Heart right ventricle (tissue), 16 donors: Measurements from ENCODE around the gene SDHAF1. TPM values are rescaled to one million over a fixed set of nuclear protein-coding genes. Genes with fewer than 3 reads are reported as not detected.

Source experiments
- ATAC-seq, 8 donors: fragments of 200-7000 bp; cut with Tn5 transposase; one replicate each; pipeline ENCODE4 v1.9.1; 2020; ENCODE audit warnings: mild to moderate bottlenecking in 8 of 8, moderate library complexity in 8 of 8, moderate number of reproducible peaks in 1 of 8
- DNase-seq, 2 donors: peaks; one replicate each; pipeline ENCODE4 v3.0.0-alpha.2; 2020
- H3K27ac ChIP-seq, 10 donors: fragments of 200-600 bp; sonication (generic) in 2 of 10; one replicate each; pipeline versions ENCODE4 v1.5.0 to v1.8.0; 2020 to 2022; ENCODE audit warnings: mild to moderate bottlenecking in 3 of 10
- H3K27me3 ChIP-seq, 7 donors: fragments of 200-600 bp; one replicate each; pipeline ENCODE4 v1.8.0; 2021 to 2022; ENCODE audit warnings: mild to moderate bottlenecking in 2 of 7
- H3K36me3 ChIP-seq, 9 donors: fragments of 200-600 bp; sonication (generic) in 1 of 9; one replicate each; pipeline versions ENCODE4 v1.5.0 to v1.8.0; 2020 to 2022; ENCODE audit warnings: mild to moderate bottlenecking in 2 of 9
- H3K4me1 ChIP-seq, 9 donors: fragments of 200-600 bp; sonication (generic) in 1 of 9; one replicate each; pipeline versions ENCODE4 v1.5.0 to v1.8.0; 2020 to 2022; ENCODE audit warnings: mild to moderate bottlenecking in 4 of 9
- H3K4me3 ChIP-seq, 10 donors: fragments of 200-600 bp; sonication (generic) in 2 of 10; one replicate each; pipeline versions ENCODE4 v1.5.0 to v1.8.0; 2020 to 2022; ENCODE audit warnings: mild to moderate bottlenecking in 7 of 10, moderate library complexity in 2 of 10
- H3K9me3 ChIP-seq, 11 donors: fragments of 200-600 bp in 10 of 11; sonication (generic) in 2 of 11; one replicate each; pipeline versions ENCODE4 v1.5.0 to v1.8.0; 2013 to 2022; ENCODE audit warnings: mild to moderate bottlenecking in 2 of 11, control low read depth in 1 of 11, moderate library complexity in 1 of 11
- WGBS, 2 donors: extraction: QIAGEN DNeasy Blood & Tissue Kit; methylation state at CpG; one replicate each; pipeline ENCODE4 v1.1.7; 2013; ENCODE audit warnings: inconsistent platforms in 1 of 2; 5-methylcytosine and 5-hydroxymethylcytosine counted together
- intact Hi-C, 10 donors: fragments of 100-400 bp; cut with DNase I; formaldehyde crosslinking; loops; one replicate each; pipeline versions ENCODE4 v1.11.1 to v1.14.2; 2022
- polyA plus RNA-seq, 2 donors: library from polyadenylated mRNA; stranded (reverse); fragments of 200-250 nt; gene quantifications; one replicate each; pipeline ENCODE4 v1.2.3, GENCODE V29; 2013
- total RNA-seq, 10 donors: library from RNA; stranded (reverse); fragmentation: NEBNext Ultra II Directional in 3 of 10; extraction: Animal tissue kit (Norgen Biotek cat#: 25700) in 3 of 10; gene quantifications; one replicate each; pipeline versions ENCODE4 v1.2.1 to v1.2.4, GENCODE V29; 2021 to 2023
- TF ChIP-seq, protein P1 (sequence below), 9 donors: fragments of 200-600 bp; sonication (generic) in 2 of 9; IDR thresholded peaks; one replicate each; pipeline versions ENCODE4 v1.5.0 to v1.8.0; 2021 to 2022; ENCODE audit warnings: antibody characterized with exemption in 9 of 9, mild to moderate bottlenecking in 5 of 9, moderate library complexity in 1 of 9
- donor health status: Arrhythmogenic right ventricular cardiomyopathy.
- donor health status: ischemic (EF 13 %, LVEDD 7.1; RV severe dilation, severe dysfunction).
- donor health status: healthy with polysubstance abuse.
- donor health status: DM: no; HTN: yes; CAD: no.
- donor health status: DM: no; HTN: no; CAD: no.
- donor health status: ischemic (EF 25% LVEDD 6.9; RV normal size, moderate dysfunction).
- donor health status: ischemic (EF 25% LVEDD 5.7; RV mildly dilated, moderate dysfunction).
- donor health status: healthy.
- donor health status: DM: yes; HTN: yes; CAD: no.
- donor health status: Ischemic cardiomyopathy.
- donor health status: ischemic (EF 35%, LVEDD 5.7; RV mildly dilated, moderate dysfunction).
- donor health status: nonischemic (EF 11% LVEDD 7.7; RV severe dilation, severe dysfunction).
- donor health status: DM: yes; HTN: yes; CAD: no.
- donor health status: PGD.
- donor health status: ischemic (EF 29% LVEDD 5.4; RV normal size, mild dysfunction).
- donor health status: nonischemic (EF 23%, LVEDD 6.1; RV moderate dilation, normal function).

The SDHAF1 gene
- total and polyA plus RNA-seq, 12 donors, result 7.3 to 26.6 (median 10.2) TPM

DNA sequence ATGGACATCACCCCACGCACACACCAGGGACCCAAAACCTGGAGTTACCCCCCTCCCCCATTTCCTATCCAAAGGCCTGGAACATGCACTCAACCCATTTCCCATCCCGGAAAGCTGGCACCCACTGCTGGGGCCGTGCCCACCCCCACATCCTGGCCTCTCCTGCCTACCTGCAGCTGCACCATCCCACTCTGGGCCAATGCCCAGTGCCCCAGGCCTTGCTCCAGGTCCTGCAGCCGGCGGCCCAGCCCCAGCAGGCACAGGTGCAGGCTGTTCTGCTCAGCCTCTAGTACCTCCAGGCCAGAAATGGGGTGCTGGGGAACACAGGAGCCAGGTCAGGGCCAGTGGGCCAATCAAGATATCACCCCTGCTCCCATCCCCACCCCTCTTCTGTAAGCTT, 12.0 kb downstream of the SDHAF1 start:
- 83 to 84% methylated on average over 5 of the region's 5 CpGs for WGBS, 2 donors
- Histone ChIP-seq H3K36me3 (peaks cover 0 to 16% (median 0%) of the 10 kb centered on the region in 9 donors), H3K27ac (no peak overlapping the region), H3K27me3 (no peaks in the 10 kb centered on the region), H3K4me3 (no peak overlapping the region), H3K4me1 (peaks cover 0 to 15% (median 5%) of the 10 kb centered on the region in 9 donors), H3K9me3 (no peaks in the 10 kb centered on the region)
- DNase-seq (no peak), ATAC-seq (no peak)
- TF ChIP-seq, protein P1, sequence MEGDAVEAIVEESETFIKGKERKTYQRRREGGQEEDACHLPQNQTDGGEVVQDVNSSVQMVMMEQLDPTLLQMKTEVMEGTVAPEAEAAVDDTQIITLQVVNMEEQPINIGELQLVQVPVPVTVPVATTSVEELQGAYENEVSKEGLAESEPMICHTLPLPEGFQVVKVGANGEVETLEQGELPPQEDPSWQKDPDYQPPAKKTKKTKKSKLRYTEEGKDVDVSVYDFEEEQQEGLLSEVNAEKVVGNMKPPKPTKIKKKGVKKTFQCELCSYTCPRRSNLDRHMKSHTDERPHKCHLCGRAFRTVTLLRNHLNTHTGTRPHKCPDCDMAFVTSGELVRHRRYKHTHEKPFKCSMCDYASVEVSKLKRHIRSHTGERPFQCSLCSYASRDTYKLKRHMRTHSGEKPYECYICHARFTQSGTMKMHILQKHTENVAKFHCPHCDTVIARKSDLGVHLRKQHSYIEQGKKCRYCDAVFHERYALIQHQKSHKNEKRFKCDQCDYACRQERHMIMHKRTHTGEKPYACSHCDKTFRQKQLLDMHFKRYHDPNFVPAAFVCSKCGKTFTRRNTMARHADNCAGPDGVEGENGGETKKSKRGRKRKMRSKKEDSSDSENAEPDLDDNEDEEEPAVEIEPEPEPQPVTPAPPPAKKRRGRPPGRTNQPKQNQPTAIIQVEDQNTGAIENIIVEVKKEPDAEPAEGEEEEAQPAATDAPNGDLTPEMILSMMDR (IDR thresholded peaks at IDR 0.05), result no peak
- intact Hi-C loops, result no loop called here

DNA sequence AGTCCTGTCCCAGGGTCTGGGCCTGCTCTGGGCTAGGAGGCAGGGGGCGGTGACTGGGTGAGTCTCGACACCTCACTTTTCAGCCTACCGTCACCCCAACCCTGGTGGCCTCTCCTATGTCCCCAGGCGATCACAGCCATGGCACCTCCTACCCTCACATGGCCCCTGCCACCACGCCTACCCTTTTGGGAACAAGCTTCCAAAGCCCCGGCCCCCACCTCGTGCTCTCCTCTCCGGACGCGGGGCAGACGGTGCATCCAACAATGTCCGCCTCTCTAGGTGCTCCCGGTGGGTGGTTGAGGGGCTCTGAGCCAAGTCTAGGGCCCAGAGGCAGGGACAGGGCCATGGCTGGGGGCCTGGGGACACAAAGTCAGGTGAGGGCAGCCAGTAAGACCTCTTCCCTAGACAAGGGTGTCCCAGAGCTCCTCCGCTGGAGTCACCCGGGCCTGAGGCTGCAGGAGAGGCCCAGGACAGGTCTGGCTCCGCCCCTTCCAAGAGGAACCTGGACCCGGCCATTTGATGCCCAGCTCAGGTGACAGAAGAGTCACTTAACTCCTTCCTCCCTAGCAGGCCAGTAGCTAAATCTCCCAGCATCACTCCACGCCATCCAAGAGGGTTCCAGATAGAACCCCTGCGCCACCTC, 13.5 kb downstream of the SDHAF1 start, which contains the start of gene SYNE4:
Gene SYNE4, minus strand, starts transcription at position 478 of the 643 bp plus-strand sequence. Its CDS starts 132 bp downstream, at position 346.
- 55 to 56% methylated on average over 19 of the region's 19 CpGs for WGBS, 2 donors
- intact Hi-C loops, result no loop called here
- Histone ChIP-seq H3K4me3 (peak within 1 kb of the TSS in 9 of 10 donors; percentile 12 to 50 (median 43)), H3K4me1 (peaks cover 3 to 23% (median 10%) of the 10 kb centered on the region in 9 donors), H3K9me3 (no peaks in the 10 kb centered on the region), H3K27me3 (no peaks in the 10 kb centered on the region), H3K36me3 (peaks cover 0 to 9% (median 0%) of the 10 kb centered on the region in 9 donors), H3K27ac (peak within 1 kb of the TSS in 6 of 10 donors; percentile 13 to 40 (median 36))
- DNase-seq (no peak), ATAC-seq (no peak)
- TF ChIP-seq, protein P1 (IDR thresholded peaks at IDR 0.05), result no peak

DNA sequence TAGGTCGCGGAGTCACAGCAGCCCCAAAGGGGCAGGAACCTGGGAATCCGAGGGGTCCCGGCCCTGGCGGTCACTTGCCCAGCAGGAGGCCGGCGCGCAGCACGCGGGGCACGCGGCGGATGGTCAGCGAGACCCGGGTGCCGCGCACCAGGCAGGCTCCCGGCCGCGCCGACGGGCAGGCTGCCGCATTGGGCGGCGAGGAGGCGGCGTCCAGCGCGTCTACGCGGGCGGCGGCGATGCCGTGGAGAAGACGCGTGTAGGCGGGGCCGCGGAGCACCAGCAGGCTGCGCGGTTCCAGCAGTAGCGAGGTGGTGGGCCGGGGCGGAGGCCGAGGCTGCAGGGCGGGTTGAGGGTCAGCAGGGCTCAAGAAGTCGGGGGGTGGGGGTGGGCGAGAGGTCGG, 14.2 kb downstream of the SDHAF1 start:
- Histone ChIP-seq H3K9me3 (no peaks in the 10 kb centered on the region), H3K36me3 (peaks cover 0 to under 1% (median 0%) of the 10 kb centered on the region in 9 donors), H3K27me3 (no peaks in the 10 kb centered on the region), H3K4me3 (peak overlapping the region in 9 of 10 donors; percentile 12 to 50 (median 43)), H3K27ac (peak overlapping the region in 6 of 10 donors; percentile 13 to 40 (median 36)), H3K4me1 (peaks cover 4 to 27% (median 12%) of the 10 kb centered on the region in 9 donors)
- intact Hi-C loops, result no loop called here
- TF ChIP-seq, protein P1 (IDR thresholded peaks at IDR 0.05), result no peak
- peak; percentile 20 to 64 (median 38) for ATAC-seq
- WGBS, 2 donors, result 2% methylated on average over 50 of the region's 50 CpGs
- DNase-seq, result peak; percentile 45 to 76

DNA sequence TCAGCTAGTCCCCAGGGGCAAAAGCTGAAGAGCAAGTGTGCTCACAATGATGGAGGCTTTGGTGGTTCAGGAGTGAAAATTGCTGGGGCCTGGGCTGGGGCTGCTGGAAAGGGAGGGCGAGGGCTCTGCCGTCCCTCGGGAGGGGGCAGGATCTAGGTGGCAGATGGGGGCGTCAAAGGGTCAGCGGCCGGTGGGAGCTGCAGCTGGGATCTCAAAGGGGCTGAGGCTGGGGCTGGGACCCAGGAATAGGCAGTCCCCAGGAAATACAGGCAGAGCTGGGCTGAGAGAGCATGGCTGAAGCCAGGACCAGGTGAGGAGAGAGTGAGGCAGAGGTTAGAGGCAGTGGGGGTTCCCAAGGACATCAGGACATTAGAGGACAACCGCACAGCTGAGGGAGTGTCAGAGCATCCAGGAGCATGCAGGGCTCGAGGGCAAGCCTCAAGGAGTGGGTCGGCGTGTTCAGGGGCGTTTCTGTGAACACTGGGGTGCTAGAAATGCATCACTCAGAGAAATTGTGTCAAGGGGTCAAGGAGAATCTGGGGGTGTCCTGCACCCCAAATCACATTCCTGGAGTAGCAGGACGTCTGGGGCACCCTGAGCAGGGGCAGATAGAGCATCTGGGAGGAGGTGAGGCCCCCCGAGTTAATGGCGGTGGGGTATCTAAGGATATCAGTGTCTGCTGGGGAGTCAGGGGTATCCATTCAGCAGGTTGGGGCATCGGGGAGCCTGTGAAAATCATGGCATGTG, 14.8 kb downstream of the SDHAF1 start:
- H3K9me3 ChIP-seq, result no peaks in the 10 kb centered on the region
- peak overlapping the region in 6 of 10 donors; percentile 13 to 40 (median 36) for H3K27ac ChIP-seq
- 50 to 57% methylated on average over 15 of the region's 15 CpGs for WGBS, 2 donors
- ATAC-seq, result no peak
- TF ChIP-seq, protein P1 (IDR thresholded peaks at IDR 0.05), result no peak
- intact Hi-C loops, result loop anchor here in 1 of 10 donors (5.0 kb wide), 1 partner anchor 42 kb away; the partner anchor contains the start of genes THAP8 and WDR62
- DNase-seq, result no peak
- peak overlapping the region in 9 of 10 donors; percentile 12 to 50 (median 43) for H3K4me3 ChIP-seq
- H3K36me3 ChIP-seq, result no peaks in the 10 kb centered on the region
- peaks cover 6 to 31% (median 14%) of the 10 kb centered on the region in 9 donors for H3K4me1 ChIP-seq
- H3K27me3 ChIP-seq, result no peaks in the 10 kb centered on the region
